Aortic smooth muscle cell (primary cell): Measurements from ENCODE around the gene KRT81. TPM values are rescaled to one million over a fixed set of nuclear protein-coding genes. Genes with fewer than 3 reads are reported as not detected.

Source experiments
- total RNA-seq: library from RNA; depleted of rRNA; stranded (reverse); fragments of >200 nt; gene quantifications from 2 replicates; pipeline ENCODE4 v1.2.3, GENCODE V29; 2014

KRT81 gene
- not detected in 2 replicates for total RNA-seq

GRCh38 chr12:52291267-52291935, at the start of gene KRT81:
KRT81 (minus strand) TSS chr12:52291534; CDS start chr12:52291465, 69 bp downstream.

DNA sequence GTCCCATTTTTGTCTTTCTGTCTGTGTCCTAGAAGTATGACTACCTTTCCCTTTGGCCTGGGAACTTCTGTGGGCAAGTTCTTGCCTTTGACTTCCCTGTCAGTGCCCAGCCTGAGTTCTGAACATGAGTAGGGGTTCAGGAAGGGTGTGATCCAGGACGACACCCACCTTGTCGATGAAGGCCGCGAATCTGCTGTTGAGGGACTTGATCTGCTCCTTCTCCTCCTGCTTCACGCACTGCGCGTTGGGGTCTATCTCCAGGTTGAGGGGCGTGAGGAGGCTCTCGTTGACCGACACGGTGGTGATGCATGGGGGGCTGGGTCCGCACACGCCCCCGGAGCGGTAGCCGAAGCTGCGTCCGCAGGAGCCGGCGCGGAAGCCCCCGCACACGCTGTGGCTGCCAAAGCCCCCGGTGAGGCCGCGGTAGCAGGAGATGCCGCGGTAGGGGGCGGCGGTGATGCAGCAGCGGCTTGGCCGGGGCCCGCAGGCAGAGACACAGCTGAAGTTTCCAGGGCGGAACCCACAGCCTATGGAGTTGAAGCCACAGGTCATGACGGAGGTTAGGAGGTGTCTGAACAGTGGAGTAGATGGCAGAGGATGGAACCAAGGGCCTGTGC, 29.6 kb upstream of the KRT81 start, which contains the start of gene KRT83:
TSS of gene KRT83 (minus strand) at position 615 of the 617 bp plus-strand sequence. CDS start at position 552, 63 bp downstream.

GRCh38 chr12:52274521-52275120, 16.7 kb downstream of the KRT81 start, which contains the start of gene KRT86:
KRT86 (plus strand) TSS chr12:52274645; CDS start chr12:52301917, 27,272 bp downstream.

Other genes starting within 250 kb of the KRT81 start
- 12.9 and 17.7 TPM in 2 replicates for gene NR4A1, start 240.1 kb downstream of the KRT81 start, total RNA-seq
- 81.6 and 124 TPM in 2 replicates for gene ATG101, start 221.6 kb downstream of the KRT81 start, total RNA-seq
- 0.06 and 0.13 TPM in 2 replicates for gene SMIM41, start 211.8 kb downstream of the KRT81 start, total RNA-seq
- gene KRT80, start 99.5 kb downstream of the KRT81 start, total RNA-seq, result 0.13 and 0.62 TPM in 2 replicates
- 0.66 and 2.2 TPM in 2 replicates for gene KRT7, start 58.3 kb downstream of the KRT81 start, total RNA-seq
- under 0.01 and 0.81 TPM in 2 replicates for gene KRT86, start 16.9 kb downstream of the KRT81 start, total RNA-seq
- not detected in 2 replicates for gene KRT83, start 29.9 kb upstream of the KRT81 start, total RNA-seq
- not detected in 2 replicates for gene KRT85, start 75.9 kb upstream of the KRT81 start, total RNA-seq
- not detected in 2 replicates for gene KRT84, start 94.1 kb upstream of the KRT81 start, total RNA-seq
- gene KRT82, start 114.8 kb upstream of the KRT81 start, total RNA-seq, result not detected in 2 replicates
- gene KRT75, start 142.8 kb upstream of the KRT81 start, total RNA-seq, result not detected in 2 replicates
- gene KRT6B, start 160.6 kb upstream of the KRT81 start, total RNA-seq, result not detected in 2 replicates
- gene KRT6C, start 182.3 kb upstream of the KRT81 start, total RNA-seq, result not detected in 2 replicates
- 0.19 and 0.66 TPM in 2 replicates for gene KRT6A, start 201.7 kb upstream of the KRT81 start, total RNA-seq
- gene KRT5, start 228.9 kb upstream of the KRT81 start, total RNA-seq, result 0.44 and 0.53 TPM in 2 replicates